CD4-positive, alpha-beta T cell (primary cell): Measurements from ENCODE around the gene EPM2A. TPM values are rescaled to one million over a fixed set of nuclear protein-coding genes. Genes with fewer than 3 reads are reported as not detected.

Experiments
- ATAC-seq: fragments of 200-7000 bp; cut with Tn5 transposase; one replicate; pipeline ENCODE4 v1.10.0; 2022; ENCODE audit warnings: mild to moderate bottlenecking; ENCODE audit not compliant: poor library complexity
- CTCF ChIA-PET: fragments of 350-600 bp; sonication (Branson Sonifier 250); formaldehyde crosslinking; loops from one replicate; lab custom pipeline; 2021; ENCODE audit warnings: antibody characterized with exemption, inconsistent platforms; lab: Charles Lee
- POLR2A ChIA-PET: fragments of 350-600 bp; sonication (Branson Sonifier 250); formaldehyde crosslinking; loops from one replicate; lab custom pipeline; 2021; ENCODE audit warnings: antibody characterized with exemption, inconsistent platforms; lab: Charles Lee
- DNase-seq, 14 experiments: peaks; one replicate each; pipeline ENCODE4 v3.0.0-alpha.2; 2013 to 2020; ENCODE audit warnings: mixed read lengths in 2 of 14
- H3K27ac ChIP-seq, 2 donors: one replicate each; pipeline versions ENCODE4 v1.5.1 to v1.7.0; 2013; ENCODE audit warnings: low read length in 2 of 2, low read depth in 1 of 2, mild to moderate bottlenecking in 1 of 2
- H3K27me3 ChIP-seq, 2 experiments: 1 replicate in 1 of 2; 2 replicates in 1 of 2; pipeline versions ENCODE4 v1.6.1 to v1.7.0; 2013; ENCODE audit warnings: low read length in 2 of 2, control low read depth in 1 of 2, mild to moderate bottlenecking in 1 of 2, moderate library complexity in 1 of 2; ENCODE audit not compliant: insufficient read depth in 2 of 2, control insufficient read depth in 1 of 2
- H3K36me3 ChIP-seq: one replicate; pipeline ENCODE4 v1.6.1; 2013; ENCODE audit warnings: low read length, control low read depth; ENCODE audit not compliant: insufficient read depth
- H3K4me1 ChIP-seq: one replicate; pipeline ENCODE4 v1.6.1; 2013; ENCODE audit warnings: low read length, control low read depth; ENCODE audit not compliant: insufficient read depth
- H3K4me3 ChIP-seq: one replicate; pipeline ENCODE4 v1.5.1; 2013; ENCODE audit warnings: mild to moderate bottlenecking, low read length, moderate library complexity
- H3K9me3 ChIP-seq, 2 experiments: 1 replicate in 1 of 2; 2 replicates in 1 of 2; pipeline versions ENCODE4 v1.6.1 to v1.7.0; 2013; ENCODE audit warnings: low read length in 2 of 2, mild to moderate bottlenecking in 2 of 2, control low read depth in 1 of 2, moderate library complexity in 1 of 2; ENCODE audit not compliant: control insufficient read depth in 1 of 2, insufficient read depth in 1 of 2
- H3K27ac Mint-ChIP-seq: one replicate; pipeline ENCODE4 v1.8.0; 2020; ENCODE audit warnings: mixed read lengths
- H3K27me3 Mint-ChIP-seq: one replicate; pipeline ENCODE4 v1.8.0; 2021; ENCODE audit warnings: mixed read lengths
- H3K36me3 Mint-ChIP-seq: one replicate; pipeline ENCODE4 v1.8.0; 2021; ENCODE audit warnings: low read depth, mixed read lengths
- H3K4me1 Mint-ChIP-seq: one replicate; pipeline ENCODE4 v1.8.0; 2021; ENCODE audit warnings: low read depth, mixed read lengths
- H3K4me3 Mint-ChIP-seq: one replicate; pipeline ENCODE4 v1.8.0; 2020; ENCODE audit warnings: mild to moderate bottlenecking, mixed read lengths
- H3K9me3 Mint-ChIP-seq: one replicate; pipeline ENCODE4 v1.8.0; 2020; ENCODE audit warnings: mixed read lengths
- intact Hi-C, 2 experiments: fragments of 100-400 bp; cut with DNase I in 1 of 2; cut with micrococcal nuclease in 1 of 2; formaldehyde crosslinking; loops; one replicate each; pipeline versions ENCODE4 v1.15.1 to v1.9.0; 2023 to 2025; cut with DNase I, micrococcal nuclease
- total RNA-seq, 174 experiments: library from RNA in 2 of 174; stranded (reverse) in 2 of 174; gene quantifications; one replicate each; pipeline ENCODE4 v1.2.3 and lab custom pipeline; 2021 to 2026
- TF ChIP-seq, protein P1 (sequence below): fragments of 200-600 bp; IDR thresholded peaks from one replicate; pipeline ENCODE4 v1.8.0; 2022; ENCODE audit warnings: antibody characterized with exemption, mild to moderate bottlenecking

EPM2A gene
- total RNA-seq, 2 experiments from 2014 or later = 5.0 to 5.7 TPM

DNA sequence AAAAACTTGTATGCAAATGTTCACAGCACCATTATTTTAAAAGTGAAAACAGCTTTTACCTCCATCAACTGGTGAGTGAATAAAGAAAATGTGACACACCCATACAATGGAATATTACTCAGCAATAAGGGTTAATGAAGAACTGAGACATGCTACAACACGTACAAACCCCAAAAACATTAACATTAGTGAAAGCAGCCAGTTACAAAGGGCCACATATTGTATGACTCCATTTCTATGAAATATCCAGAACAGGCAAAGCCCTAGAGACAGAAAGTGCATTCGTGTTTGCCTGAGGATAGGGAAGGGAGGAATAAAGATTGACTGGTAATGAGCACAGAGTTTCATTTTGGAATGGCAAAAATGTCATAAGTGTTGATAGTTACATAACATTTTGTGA, 21.5 kb downstream of the EPM2A start:
- Mint-ChIP-seq H3K36me3 (peaks cover 44% of the 10 kb centered on the region), H3K4me1 (no peaks in the 10 kb centered on the region), H3K27me3 (no peaks in the 10 kb centered on the region), H3K27ac (no peak overlapping the region), H3K4me3 (no peak overlapping the region), H3K9me3 (peaks cover 7% of the 10 kb centered on the region)
- Histone ChIP-seq H3K27ac (no peak overlapping the region), H3K27me3 (no peaks in the 10 kb centered on the region), H3K4me3 (no peak overlapping the region), H3K4me1 (no peaks in the 10 kb centered on the region), H3K36me3 (no peaks in the 10 kb centered on the region), H3K9me3 (no peaks in the 10 kb centered on the region)
- CTCF ChIA-PET = no interaction called here
- TF ChIP-seq, protein P1, sequence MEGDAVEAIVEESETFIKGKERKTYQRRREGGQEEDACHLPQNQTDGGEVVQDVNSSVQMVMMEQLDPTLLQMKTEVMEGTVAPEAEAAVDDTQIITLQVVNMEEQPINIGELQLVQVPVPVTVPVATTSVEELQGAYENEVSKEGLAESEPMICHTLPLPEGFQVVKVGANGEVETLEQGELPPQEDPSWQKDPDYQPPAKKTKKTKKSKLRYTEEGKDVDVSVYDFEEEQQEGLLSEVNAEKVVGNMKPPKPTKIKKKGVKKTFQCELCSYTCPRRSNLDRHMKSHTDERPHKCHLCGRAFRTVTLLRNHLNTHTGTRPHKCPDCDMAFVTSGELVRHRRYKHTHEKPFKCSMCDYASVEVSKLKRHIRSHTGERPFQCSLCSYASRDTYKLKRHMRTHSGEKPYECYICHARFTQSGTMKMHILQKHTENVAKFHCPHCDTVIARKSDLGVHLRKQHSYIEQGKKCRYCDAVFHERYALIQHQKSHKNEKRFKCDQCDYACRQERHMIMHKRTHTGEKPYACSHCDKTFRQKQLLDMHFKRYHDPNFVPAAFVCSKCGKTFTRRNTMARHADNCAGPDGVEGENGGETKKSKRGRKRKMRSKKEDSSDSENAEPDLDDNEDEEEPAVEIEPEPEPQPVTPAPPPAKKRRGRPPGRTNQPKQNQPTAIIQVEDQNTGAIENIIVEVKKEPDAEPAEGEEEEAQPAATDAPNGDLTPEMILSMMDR = no peak
- POLR2A ChIA-PET = no interaction called here
- intact Hi-C loops = no loop called here
- DNase-seq (no peak), ATAC-seq (no peak)

DNA sequence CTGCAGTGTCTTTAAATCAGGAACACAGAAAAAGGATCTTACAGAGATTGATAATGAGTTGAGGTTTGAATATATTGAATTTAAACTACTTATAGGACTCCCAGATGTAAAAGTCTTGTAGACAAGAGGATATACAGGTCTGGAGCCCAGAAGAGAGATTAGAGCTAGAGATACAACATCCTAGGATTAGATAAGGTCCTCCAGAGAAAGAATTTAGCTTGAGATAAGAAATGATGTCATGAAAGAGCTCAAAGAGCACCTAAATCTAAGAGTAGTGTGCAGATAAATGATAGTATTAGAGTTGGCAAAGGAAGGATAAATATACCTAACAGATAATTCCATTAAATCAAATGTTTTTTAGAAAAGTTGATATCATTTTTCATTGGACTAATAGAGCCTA, 23.9 kb downstream of the EPM2A start:
- no peak for DNase-seq
- no peaks in the 10 kb centered on the region for H3K27me3 ChIP-seq
- Mint-ChIP-seq H3K4me1 (no peaks in the 10 kb centered on the region), H3K9me3 (peaks cover 7% of the 10 kb centered on the region), H3K27ac (no peak overlapping the region), H3K27me3 (no peaks in the 10 kb centered on the region), H3K36me3 (peaks cover 39% of the 10 kb centered on the region), H3K4me3 (no peak overlapping the region)
- no peaks in the 10 kb centered on the region for H3K36me3 ChIP-seq
- POLR2A ChIA-PET = no interaction called here
- TF ChIP-seq, protein P1 = no peak
- intact Hi-C loops = no loop called here
- H3K4me1 ChIP-seq = no peaks in the 10 kb centered on the region
- CTCF ChIA-PET = no interaction called here
- no peaks in the 10 kb centered on the region for H3K9me3 ChIP-seq
- no peak overlapping the region for H3K27ac ChIP-seq
- no peak for ATAC-seq
- no peak overlapping the region for H3K4me3 ChIP-seq

DNA sequence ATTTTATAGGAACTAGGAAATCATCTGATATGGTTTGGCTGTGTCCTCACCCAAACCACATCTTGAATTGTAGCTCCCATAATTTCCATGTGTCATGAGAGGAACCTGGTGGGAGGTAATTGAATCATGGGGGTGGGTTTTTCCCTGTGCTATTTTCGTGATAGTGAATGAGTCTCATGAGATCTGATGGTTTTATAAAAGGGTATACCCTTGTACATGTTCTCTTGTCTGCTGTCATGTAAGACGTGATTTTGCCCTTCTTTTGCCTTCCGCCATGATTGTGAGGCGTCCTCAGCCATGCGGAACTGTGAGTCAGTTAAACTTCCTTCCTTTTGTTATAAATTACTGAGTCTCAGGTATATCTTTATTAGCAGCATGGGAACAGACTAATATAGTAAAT, 27.9 kb downstream of the EPM2A start:
- H3K27me3 Mint-ChIP-seq = no peaks in the 10 kb centered on the region
- H3K36me3 Mint-ChIP-seq = peaks cover 11% of the 10 kb centered on the region
- intact Hi-C loops = no loop called here
- TF ChIP-seq, protein P1 = no peak
- H3K4me3 Mint-ChIP-seq = no peak overlapping the region
- CTCF ChIA-PET = no interaction called here
- H3K36me3 ChIP-seq = no peaks in the 10 kb centered on the region
- no peak overlapping the region for H3K27ac Mint-ChIP-seq
- POLR2A ChIA-PET = no interaction called here
- H3K27ac ChIP-seq = no peak overlapping the region
- no peak overlapping the region for H3K4me3 ChIP-seq
- DNase-seq (no peak), ATAC-seq (no peak)
- H3K4me1 ChIP-seq = no peaks in the 10 kb centered on the region
- H3K9me3 Mint-ChIP-seq = no peaks in the 10 kb centered on the region
- peaks cover 5% of the 10 kb centered on the region for H3K4me1 Mint-ChIP-seq
- no peaks in the 10 kb centered on the region for H3K9me3 ChIP-seq
- no peaks in the 10 kb centered on the region for H3K27me3 ChIP-seq
